UCSD-AML1 (cell line): ENCODE data around the gene UTS2B.

Experiments used
- DNase-seq: peaks from one replicate; lab custom pipeline; 2025; ENCODE audit not compliant: unreplicated experiment; lab: John Stamatoyannopoulos, UW

Gene UTS2B

DNA sequence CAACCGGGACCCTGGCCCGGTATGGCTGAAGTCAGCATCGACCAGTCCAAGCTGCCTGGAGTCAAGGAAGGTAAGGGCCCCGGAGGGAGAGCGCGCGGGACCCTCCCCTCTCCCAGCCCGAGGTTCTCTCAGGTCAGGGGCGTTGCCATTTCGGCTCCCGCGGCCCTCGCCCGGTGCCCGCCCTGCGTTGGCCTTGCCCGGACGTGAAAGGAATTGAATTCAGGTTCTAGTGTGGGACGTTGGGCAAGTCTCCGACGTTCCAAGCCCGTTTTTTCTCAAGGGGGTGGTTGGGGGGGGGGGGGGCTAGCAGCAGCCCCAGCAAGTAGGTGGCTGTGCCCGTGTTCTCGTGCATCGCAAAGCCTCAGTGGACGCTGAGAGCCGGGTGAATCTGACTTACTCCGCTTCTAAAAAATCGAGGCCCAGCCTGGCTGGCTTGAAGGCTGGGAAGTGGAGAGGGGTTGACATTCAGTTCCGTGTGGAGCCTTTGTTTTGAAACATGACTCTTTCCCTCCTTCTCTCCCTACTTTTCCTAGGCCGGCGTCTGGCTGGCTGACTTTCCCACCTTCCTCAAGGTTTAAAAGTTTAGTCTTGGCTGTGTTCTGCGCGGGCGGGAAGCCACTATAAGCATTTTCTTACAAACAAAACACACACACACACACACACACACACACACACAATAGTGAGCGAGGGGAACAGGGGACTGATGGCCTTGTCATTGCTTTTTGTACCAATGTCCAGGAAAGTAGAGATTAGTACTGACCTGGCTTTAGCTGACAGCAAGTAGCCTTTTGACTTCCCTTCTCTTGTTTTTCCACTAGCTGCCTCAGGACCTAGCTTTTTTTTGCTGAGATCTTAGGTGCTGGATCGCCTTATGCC, at the start of gene UTS2B:
TSS of gene UTS2B (minus strand) at position 873 of the 876 bp plus-strand sequence. CDS start 48,337 bp downstream, outside the sequence.
- no peak for DNase-seq

- DNase-seq: no peak
These were observed 49.7 kb upstream of the UTS2B start for GRCh38 chr3:191380001-191380400.

DNA sequence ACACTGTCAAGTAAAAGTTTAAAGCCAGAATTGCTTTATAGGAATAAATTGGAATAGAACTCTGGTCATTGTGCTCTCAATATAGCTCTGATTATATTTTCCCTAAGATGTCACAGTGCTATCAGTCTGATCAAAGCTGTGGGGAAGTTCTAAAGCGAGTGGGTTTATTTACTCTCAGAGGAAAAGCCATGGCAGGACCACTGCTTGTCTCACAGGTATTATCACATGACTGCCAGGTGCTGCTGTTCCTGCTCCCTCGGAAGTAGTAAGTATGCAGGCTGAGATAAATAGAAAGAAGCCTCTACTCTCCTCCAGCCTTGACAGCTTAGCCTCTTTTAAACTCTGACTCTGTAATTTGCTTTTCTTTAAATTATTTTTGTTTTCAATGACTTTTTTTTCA, 49.1 kb upstream of the UTS2B start:
- no peak for DNase-seq

DNA sequence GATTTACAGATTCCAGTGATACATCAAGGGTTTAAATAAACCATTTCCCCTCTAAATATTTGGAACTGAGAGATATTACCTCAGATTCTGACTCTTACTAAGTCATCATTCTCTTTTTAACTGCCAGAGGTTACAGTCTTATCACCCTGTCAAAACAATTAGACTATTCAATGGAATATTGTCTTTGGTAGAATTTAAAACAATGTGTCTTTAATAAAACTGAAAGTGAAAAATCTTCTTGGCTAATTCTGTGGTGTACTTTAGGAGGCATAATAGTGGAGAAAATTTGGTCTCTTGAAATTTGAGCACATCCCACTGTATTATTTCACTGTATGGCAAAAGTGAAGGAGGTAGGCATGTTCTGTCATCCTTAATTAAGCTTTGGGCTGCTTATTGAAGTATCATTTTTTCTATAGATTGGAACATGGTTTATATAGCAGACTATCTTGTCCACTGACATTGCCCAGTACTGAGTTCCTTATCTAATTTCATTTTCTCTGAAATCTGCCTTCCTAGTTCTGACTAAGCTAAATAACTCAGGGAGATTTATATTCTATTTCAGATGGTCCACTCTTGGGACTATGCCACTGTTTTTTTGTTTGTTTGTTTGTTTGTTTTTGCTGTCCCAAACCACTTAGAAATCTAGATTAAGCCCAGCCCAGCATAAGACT, 48.0 kb upstream of the UTS2B start:
- no peak for DNase-seq

GRCh38 chr3:191376516-191377141, 46.3 kb upstream of the UTS2B start:
- DNase-seq: no peak

- no peak for DNase-seq
These were observed 43.0 kb upstream of the UTS2B start for GRCh38 chr3:191373327-191373726.

- no peak for DNase-seq
These were observed 41.8 kb upstream of the UTS2B start for GRCh38 chr3:191372122-191372521.

DNA sequence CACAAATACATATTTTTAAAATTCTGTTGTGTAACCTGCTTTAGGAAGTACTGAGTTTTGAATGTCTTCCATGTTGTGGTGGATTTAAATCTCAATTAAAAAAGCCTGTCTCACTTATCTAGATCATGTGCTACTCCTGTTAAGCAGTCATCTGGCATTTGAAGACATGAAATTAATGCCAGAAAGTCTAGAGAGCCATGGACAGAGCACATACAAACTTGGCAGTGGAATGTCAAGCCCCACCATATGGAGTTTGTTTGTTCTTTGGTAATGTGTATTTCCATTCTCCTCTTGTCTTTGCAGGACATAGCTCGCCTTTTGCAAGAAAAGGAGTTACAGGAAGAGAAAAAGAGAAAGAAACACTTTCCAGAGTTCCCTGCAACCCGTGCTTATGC, 39.3 kb upstream of the UTS2B start:
- no peak for DNase-seq

GRCh38 chr3:191368755-191369615, 38.7 kb upstream of the UTS2B start:
- no peak for DNase-seq

DNA sequence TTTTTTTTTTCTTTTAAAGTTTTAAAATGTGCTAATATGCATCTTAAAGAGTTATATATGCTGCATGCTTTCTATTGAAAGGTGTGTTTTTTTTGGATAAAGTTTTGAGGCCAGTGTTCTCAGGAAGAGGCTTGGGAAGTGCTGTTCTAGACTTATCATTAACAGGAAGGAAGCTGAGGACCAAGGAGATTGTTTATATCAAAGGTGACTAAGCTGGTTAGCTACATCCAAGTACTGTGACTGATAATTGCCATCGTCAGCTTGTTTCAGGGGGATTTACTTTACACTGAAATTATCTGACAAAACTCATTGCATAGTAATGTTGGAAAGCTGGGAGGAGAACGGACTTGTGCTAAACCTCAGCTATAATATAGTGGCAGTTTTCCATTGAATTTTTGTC, 36.3 kb upstream of the UTS2B start:
- no peak for DNase-seq

DNA sequence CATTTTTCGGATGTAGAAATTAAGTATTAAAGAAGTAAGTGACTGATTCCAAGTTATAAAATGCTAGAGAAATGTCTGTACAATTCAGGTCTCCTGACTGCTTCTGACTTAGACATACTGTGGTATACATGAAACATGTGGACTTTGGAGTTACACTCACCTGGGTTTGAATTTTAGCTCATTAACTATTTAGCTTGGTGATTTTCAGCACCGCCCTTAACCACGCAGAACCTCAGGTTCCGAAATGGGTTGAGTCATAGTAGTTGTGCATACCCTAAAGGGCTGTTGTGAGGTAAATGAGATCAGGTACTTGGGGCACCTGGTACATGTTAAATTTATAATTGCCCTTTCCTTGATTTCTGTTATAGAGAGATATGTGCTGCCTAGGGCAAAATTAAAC, 32.9 kb upstream of the UTS2B start:
- no peak for DNase-seq

GRCh38 chr3:191362524-191363090, 32.3 kb upstream of the UTS2B start:
- no peak for DNase-seq

DNA sequence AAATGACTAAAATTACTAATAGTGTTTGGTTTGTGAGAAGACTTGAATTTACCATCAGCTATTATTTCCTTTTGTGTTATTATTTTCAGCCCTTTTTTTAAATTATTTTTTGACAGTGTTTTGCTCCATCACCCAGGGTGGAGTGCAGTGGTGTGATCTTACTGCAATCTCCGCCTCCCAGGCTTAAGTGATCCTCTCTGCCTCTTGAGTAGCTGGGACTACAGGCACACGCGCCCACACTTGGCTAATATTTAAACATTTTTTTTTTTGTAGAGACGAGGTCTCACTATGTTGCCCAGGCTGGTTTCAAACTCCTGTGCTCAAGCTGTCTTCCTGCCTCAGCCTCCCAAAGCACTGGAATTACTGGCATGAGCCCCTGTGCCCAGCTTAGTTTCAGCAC, 31.7 kb upstream of the UTS2B start:
- DNase-seq: no peak

- DNase-seq: no peak
These were observed 31.1 kb upstream of the UTS2B start for GRCh38 chr3:191361456-191361855.

GRCh38 chr3:191360620-191361019, 30.3 kb upstream of the UTS2B start:
- no peak for DNase-seq

GRCh38 chr3:191358929-191359328, 28.6 kb upstream of the UTS2B start:
- DNase-seq: no peak

- DNase-seq: no peak
These were observed 27.6 kb upstream of the UTS2B start for GRCh38 chr3:191357909-191358308.

DNA sequence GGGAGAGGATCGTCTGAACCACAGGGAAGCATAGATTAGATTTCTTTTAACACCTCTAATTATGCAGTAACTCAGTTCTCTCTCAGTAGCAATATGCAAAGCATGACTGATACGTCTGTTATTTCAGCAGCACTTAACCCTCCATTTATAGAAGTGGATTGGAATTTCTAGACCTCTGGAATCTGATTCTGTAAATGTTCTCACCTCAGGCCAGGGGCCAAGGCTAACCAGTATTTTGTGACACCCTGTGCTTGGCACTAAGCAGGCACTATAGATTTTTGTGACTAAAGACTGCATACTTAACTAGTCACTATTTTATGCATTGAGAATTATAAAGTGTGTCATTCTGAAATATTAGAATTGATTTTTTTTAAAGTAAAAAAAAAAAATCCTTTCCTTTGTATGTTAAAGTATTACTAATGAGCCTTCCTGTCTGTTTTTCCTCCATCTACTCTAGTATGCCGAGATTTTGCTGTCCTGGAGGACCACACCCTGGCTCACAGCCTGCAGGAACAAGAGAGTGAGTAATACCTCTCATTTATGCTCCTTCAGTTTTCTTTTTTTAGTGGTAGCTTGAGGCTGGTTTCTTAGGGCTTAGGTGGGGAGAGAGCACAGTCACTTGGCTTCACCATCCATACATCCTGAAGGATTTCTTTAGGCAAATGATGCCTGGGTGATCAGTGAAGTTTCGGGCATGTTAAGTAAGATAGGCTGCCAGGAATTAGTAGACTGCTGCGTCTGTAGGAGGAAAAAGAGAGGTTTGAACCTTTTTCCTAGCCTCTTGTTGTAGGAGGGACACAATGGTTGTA, 26.5 kb upstream of the UTS2B start:
- DNase-seq: no peak

GRCh38 chr3:191355406-191355805, 25.1 kb upstream of the UTS2B start:
- no peak for DNase-seq
